SK-N-MC (cell line): ENCODE data around the gene GNAQ.

Experiments used
- EZH2 ChIP-seq: fragments of 200-600 bp; sonication (generic); IDR thresholded peaks from one replicate; pipeline ENCODE4 v1.6.1; 2017; ENCODE audit warnings: antibody characterized with exemption
- FOXP2 ChIP-seq: optimal IDR thresholded peaks from 2 replicates; pipeline ENCODE3; 2011; ENCODE audit warnings: mild to moderate bottlenecking, moderate library complexity; ENCODE audit not compliant: insufficient read depth; ENCODE audit errors: extremely low read length, control extremely low read depth
- POLR2AphosphoS5 ChIP-seq: IDR thresholded peaks from 2 replicates; pipeline ENCODE4 v1.6.1; 2012; ENCODE audit warnings: mild to moderate bottlenecking, low read depth, low read length, borderline replicate concordance

DNA sequence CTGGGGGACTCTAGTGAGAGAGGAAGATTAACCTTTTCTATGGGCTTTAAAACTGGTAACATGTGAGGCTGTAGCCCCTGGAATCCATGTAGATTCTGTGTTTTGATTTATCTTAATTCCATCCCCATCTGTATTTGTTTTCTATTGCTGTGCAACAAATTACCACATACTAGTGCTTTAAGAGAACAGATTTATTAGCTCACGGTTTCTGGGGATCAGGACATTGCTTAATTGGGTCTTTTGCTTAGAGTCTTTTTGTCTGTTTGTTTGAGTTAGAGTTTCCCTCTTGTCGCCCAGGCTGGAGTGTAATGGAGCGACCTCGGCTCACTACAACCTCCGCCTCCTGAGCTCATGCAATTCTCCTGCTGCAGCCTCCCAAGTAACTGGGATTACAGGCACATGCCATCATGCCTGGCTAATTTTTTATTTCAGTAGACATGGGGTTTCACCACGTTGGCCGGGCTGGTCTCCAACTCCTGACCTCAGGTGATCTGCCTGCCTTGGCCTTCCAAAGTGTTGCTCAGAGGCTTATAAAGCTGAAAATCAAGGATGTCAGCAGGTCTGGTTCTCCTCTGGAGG is 353.6 kb downstream of the GNAQ start:
- TF ChIP-seq EZH2 (no peak), POLR2AphosphoS5 (no peak), FOXP2 (no peak)
